ENCODE measurements around the gene CAPN13.
A peak's percentile ranks its signal among the peaks of the same experiment; 100 is the strongest.

Gene CAPN13

GRCh38 chr2:30686000-30686399, 121.2 kb downstream of the CAPN13 start:
- Histone ChIP-seq H3K4me3 (ENCODE audit: low read length) (no peak overlapping the region), H3K4me1 (ENCODE audit: control insufficient read depth, low read length) (peaks cover 11% of the 10 kb centered on the region), H3K9me3 (ENCODE audit: control insufficient read depth, insufficient read depth, low read length) (no peaks in the 10 kb centered on the region), H3K27me3 (ENCODE audit: control insufficient read depth, low read length) (no peaks in the 10 kb centered on the region), H3K9me2 (replicated peaks; ENCODE audit: control insufficient read depth, low read length) (no peaks in the 10 kb centered on the region), H3K27ac (ENCODE audit: low read depth, low read length) (no peak overlapping the region), H4K20me1 (ENCODE audit: control insufficient read depth, insufficient read depth, low read depth, low read length) (no peaks in the 10 kb centered on the region), H3K79me2 (ENCODE audit: control insufficient read depth, low read length) (no peaks in the 10 kb centered on the region), H3K4me2 (ENCODE audit: low read length) (no peak overlapping the region), H3K36me3 (ENCODE audit: control insufficient read depth, low read length) (no peaks in the 10 kb centered on the region), H3F3A (ENCODE audit: control insufficient read depth, insufficient read depth) (no peaks in the 10 kb centered on the region)
- peak; percentile 55 for TF ChIP-seq CTCF (IDR thresholded peaks at IDR 0.05; ENCODE audit: low read depth, low read length, poor library complexity, severe bottlenecking)
- TF ChIP-seq EZH2phosphoT487 (IDR thresholded peaks at IDR 0.05; ENCODE audit: borderline replicate concordance, low read length), result no peak

GRCh38 chr2:30684996-30685395, 122.2 kb downstream of the CAPN13 start:
- no peak overlapping the region for H3K4me2 ChIP-seq (ENCODE audit: low read length)
- no peaks in the 10 kb centered on the region for H3K9me3 ChIP-seq (ENCODE audit: control insufficient read depth, insufficient read depth, low read length)
- H4K20me1 ChIP-seq (ENCODE audit: control insufficient read depth, insufficient read depth, low read depth, low read length), result no peaks in the 10 kb centered on the region
- no peaks in the 10 kb centered on the region for H3K27me3 ChIP-seq (ENCODE audit: control insufficient read depth, low read length)
- H3K36me3 ChIP-seq (ENCODE audit: control insufficient read depth, low read length), result no peaks in the 10 kb centered on the region
- no peaks in the 10 kb centered on the region for H3K79me2 ChIP-seq (ENCODE audit: control insufficient read depth, low read length)
- no peaks in the 10 kb centered on the region for H3F3A ChIP-seq (ENCODE audit: control insufficient read depth, insufficient read depth)
- peaks cover 11% of the 10 kb centered on the region for H3K4me1 ChIP-seq (ENCODE audit: control insufficient read depth, low read length)
- TF ChIP-seq EZH2phosphoT487 (IDR thresholded peaks at IDR 0.05; ENCODE audit: borderline replicate concordance, low read length) (no peak), CTCF (IDR thresholded peaks at IDR 0.05; ENCODE audit: low read depth, low read length, poor library complexity, severe bottlenecking) (no peak)
- no peak overlapping the region for H3K27ac ChIP-seq (ENCODE audit: low read depth, low read length)
- no peaks in the 10 kb centered on the region for H3K9me2 ChIP-seq (replicated peaks; ENCODE audit: control insufficient read depth, low read length)
- no peak overlapping the region for H3K4me3 ChIP-seq (ENCODE audit: low read length)

- H3F3A ChIP-seq (ENCODE audit: control insufficient read depth, insufficient read depth), result no peaks in the 10 kb centered on the region
- no peaks in the 10 kb centered on the region for H4K20me1 ChIP-seq (ENCODE audit: control insufficient read depth, insufficient read depth, low read depth, low read length)
- no peaks in the 10 kb centered on the region for H3K79me2 ChIP-seq (ENCODE audit: control insufficient read depth, low read length)
- no peak overlapping the region for H3K4me3 ChIP-seq (ENCODE audit: low read length)
- no peaks in the 10 kb centered on the region for H3K9me3 ChIP-seq (ENCODE audit: control insufficient read depth, insufficient read depth, low read length)
- TF ChIP-seq CTCF (IDR thresholded peaks at IDR 0.05; ENCODE audit: low read depth, low read length, poor library complexity, severe bottlenecking) (no peak), EZH2phosphoT487 (IDR thresholded peaks at IDR 0.05; ENCODE audit: borderline replicate concordance, low read length) (no peak)
- peaks cover 11% of the 10 kb centered on the region for H3K4me1 ChIP-seq (ENCODE audit: control insufficient read depth, low read length)
- no peak overlapping the region for H3K27ac ChIP-seq (ENCODE audit: low read depth, low read length)
- no peaks in the 10 kb centered on the region for H3K36me3 ChIP-seq (ENCODE audit: control insufficient read depth, low read length)
- H3K27me3 ChIP-seq (ENCODE audit: control insufficient read depth, low read length), result no peaks in the 10 kb centered on the region
- no peaks in the 10 kb centered on the region for H3K9me2 ChIP-seq (replicated peaks; ENCODE audit: control insufficient read depth, low read length)
- no peak overlapping the region for H3K4me2 ChIP-seq (ENCODE audit: low read length)
Measured at GRCh38 chr2:30684516-30684915, 122.7 kb downstream of the CAPN13 start.

GRCh38 chr2:30684026-30684425, 123.2 kb downstream of the CAPN13 start:
- no peaks in the 10 kb centered on the region for H3F3A ChIP-seq (ENCODE audit: control insufficient read depth, insufficient read depth)
- no peak for TF ChIP-seq EZH2phosphoT487 (IDR thresholded peaks at IDR 0.05; ENCODE audit: borderline replicate concordance, low read length)
- no peak for TF ChIP-seq CTCF (IDR thresholded peaks at IDR 0.05; ENCODE audit: low read depth, low read length, poor library complexity, severe bottlenecking)
- H4K20me1 ChIP-seq (ENCODE audit: control insufficient read depth, insufficient read depth, low read depth, low read length), result no peaks in the 10 kb centered on the region
- no peak overlapping the region for H3K4me2 ChIP-seq (ENCODE audit: low read length)
- H3K9me3 ChIP-seq (ENCODE audit: control insufficient read depth, insufficient read depth, low read length), result no peaks in the 10 kb centered on the region
- no peaks in the 10 kb centered on the region for H3K27me3 ChIP-seq (ENCODE audit: control insufficient read depth, low read length)
- no peaks in the 10 kb centered on the region for H3K79me2 ChIP-seq (ENCODE audit: control insufficient read depth, low read length)
- no peaks in the 10 kb centered on the region for H3K36me3 ChIP-seq (ENCODE audit: control insufficient read depth, low read length)
- H3K4me3 ChIP-seq (ENCODE audit: low read length), result no peak overlapping the region
- H3K9me2 ChIP-seq (replicated peaks; ENCODE audit: control insufficient read depth, low read length), result no peaks in the 10 kb centered on the region
- peaks cover 11% of the 10 kb centered on the region for H3K4me1 ChIP-seq (ENCODE audit: control insufficient read depth, low read length)
- no peak overlapping the region for H3K27ac ChIP-seq (ENCODE audit: low read depth, low read length)
